ENCODE data around the gene ZNF200.

DNA sequence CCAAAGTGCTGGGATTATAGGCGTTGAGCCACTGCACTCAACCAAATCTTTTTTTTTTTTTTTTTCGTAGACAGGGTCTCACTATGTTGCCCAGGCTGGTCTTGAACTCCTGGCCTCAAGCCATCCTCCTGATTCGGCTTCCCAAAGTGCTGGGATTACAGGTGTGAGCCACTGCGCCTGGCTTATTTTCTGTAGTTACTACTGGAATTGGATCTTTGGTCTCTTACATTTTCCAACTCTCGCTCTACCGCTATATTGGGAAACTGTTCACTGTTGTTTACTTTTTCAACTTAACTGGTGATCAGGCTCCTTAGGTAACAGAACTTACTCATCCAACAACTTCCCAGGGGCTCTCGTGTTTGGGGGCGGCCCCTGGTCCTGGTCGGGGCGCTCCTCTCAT lies 14.1 kb downstream of the ZNF200 start:
- TF ChIP-seq, protein P1, sequence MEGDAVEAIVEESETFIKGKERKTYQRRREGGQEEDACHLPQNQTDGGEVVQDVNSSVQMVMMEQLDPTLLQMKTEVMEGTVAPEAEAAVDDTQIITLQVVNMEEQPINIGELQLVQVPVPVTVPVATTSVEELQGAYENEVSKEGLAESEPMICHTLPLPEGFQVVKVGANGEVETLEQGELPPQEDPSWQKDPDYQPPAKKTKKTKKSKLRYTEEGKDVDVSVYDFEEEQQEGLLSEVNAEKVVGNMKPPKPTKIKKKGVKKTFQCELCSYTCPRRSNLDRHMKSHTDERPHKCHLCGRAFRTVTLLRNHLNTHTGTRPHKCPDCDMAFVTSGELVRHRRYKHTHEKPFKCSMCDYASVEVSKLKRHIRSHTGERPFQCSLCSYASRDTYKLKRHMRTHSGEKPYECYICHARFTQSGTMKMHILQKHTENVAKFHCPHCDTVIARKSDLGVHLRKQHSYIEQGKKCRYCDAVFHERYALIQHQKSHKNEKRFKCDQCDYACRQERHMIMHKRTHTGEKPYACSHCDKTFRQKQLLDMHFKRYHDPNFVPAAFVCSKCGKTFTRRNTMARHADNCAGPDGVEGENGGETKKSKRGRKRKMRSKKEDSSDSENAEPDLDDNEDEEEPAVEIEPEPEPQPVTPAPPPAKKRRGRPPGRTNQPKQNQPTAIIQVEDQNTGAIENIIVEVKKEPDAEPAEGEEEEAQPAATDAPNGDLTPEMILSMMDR (IDR thresholded peaks at IDR 0.05 in 2 of 3, conservative IDR thresholded peaks at IDR 0.05 in 1 of 3; ENCODE audit: borderline replicate concordance in 1 of 3, insufficient read depth in 1 of 3, low read depth in 2 of 3, low read length in 2 of 3), result no peak
- no peak for TF ChIP-seq POLR2A (IDR thresholded peaks at IDR 0.05; ENCODE audit: borderline replicate concordance, extremely low read depth, insufficient read depth, insufficient read length)
- TF ChIP-seq POLR2AphosphoS5 (IDR thresholded peaks at IDR 0.05; ENCODE audit: low read depth, low read length), result no peak
- TF ChIP-seq SIN3A (IDR thresholded peaks at IDR 0.05; ENCODE audit: low read depth), result no peak
- no peak for TF ChIP-seq SRF (IDR thresholded peaks at IDR 0.05; ENCODE audit: low read depth)
- TF ChIP-seq, protein P2, sequence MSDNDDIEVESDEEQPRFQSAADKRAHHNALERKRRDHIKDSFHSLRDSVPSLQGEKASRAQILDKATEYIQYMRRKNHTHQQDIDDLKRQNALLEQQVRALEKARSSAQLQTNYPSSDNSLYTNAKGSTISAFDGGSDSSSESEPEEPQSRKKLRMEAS (IDR thresholded peaks at IDR 0.05), result no peak
- no peak for TF ChIP-seq RAD21 (IDR thresholded peaks at IDR 0.05; ENCODE audit: low read depth)
- TF ChIP-seq, protein P3, sequence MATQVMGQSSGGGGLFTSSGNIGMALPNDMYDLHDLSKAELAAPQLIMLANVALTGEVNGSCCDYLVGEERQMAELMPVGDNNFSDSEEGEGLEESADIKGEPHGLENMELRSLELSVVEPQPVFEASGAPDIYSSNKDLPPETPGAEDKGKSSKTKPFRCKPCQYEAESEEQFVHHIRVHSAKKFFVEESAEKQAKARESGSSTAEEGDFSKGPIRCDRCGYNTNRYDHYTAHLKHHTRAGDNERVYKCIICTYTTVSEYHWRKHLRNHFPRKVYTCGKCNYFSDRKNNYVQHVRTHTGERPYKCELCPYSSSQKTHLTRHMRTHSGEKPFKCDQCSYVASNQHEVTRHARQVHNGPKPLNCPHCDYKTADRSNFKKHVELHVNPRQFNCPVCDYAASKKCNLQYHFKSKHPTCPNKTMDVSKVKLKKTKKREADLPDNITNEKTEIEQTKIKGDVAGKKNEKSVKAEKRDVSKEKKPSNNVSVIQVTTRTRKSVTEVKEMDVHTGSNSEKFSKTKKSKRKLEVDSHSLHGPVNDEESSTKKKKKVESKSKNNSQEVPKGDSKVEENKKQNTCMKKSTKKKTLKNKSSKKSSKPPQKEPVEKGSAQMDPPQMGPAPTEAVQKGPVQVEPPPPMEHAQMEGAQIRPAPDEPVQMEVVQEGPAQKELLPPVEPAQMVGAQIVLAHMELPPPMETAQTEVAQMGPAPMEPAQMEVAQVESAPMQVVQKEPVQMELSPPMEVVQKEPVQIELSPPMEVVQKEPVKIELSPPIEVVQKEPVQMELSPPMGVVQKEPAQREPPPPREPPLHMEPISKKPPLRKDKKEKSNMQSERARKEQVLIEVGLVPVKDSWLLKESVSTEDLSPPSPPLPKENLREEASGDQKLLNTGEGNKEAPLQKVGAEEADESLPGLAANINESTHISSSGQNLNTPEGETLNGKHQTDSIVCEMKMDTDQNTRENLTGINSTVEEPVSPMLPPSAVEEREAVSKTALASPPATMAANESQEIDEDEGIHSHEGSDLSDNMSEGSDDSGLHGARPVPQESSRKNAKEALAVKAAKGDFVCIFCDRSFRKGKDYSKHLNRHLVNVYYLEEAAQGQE (IDR thresholded peaks at IDR 0.05; ENCODE audit: low read depth), result no peak
- no peak for TF ChIP-seq EGR1 (IDR thresholded peaks at IDR 0.05; ENCODE audit: low read depth)
- TF ChIP-seq EZH2phosphoT487 (IDR thresholded peaks at IDR 0.05; ENCODE audit: borderline replicate concordance), result no peak
- TF ChIP-seq CEBPB (IDR thresholded peaks at IDR 0.05; ENCODE audit: low read depth), result no peak
